Measurements from ENCODE around the gene PCSK5. TPM values are rescaled to one million over a fixed set of nuclear protein-coding genes. Genes with fewer than 3 reads are reported as not detected.

PCSK5 gene
- total and polyA plus RNA-seq, 8 donors = 0.99 to 10.3 (median 4.4) TPM

GRCh38 chr9:76200745-76201144 is 310.3 kb downstream of the PCSK5 start:
- no peak overlapping the region for H3K27ac ChIP-seq
- no peaks in the 10 kb centered on the region for H3K27me3 ChIP-seq
- DNase-seq (no peak), FAIRE-seq (no peak), ATAC-seq (no peak)
- intact Hi-C loops (cut with DNase I) = no loop called here
- no peak overlapping the region for H3K4me3 ChIP-seq
- no peak for TF ChIP-seq CTCF (IDR thresholded peaks at IDR 0.05)
- 89 to 94% methylated on average over 4 of the region's 4 CpGs for WGBS, 2 donors
- H3K9me3 ChIP-seq = no peaks in the 10 kb centered on the region
- no peaks in the 10 kb centered on the region for H3K36me3 ChIP-seq
- no peaks in the 10 kb centered on the region for H3K4me1 ChIP-seq

- peak in 3 of 4 donors; percentile 32 to 46 (median 42) for ATAC-seq
- Histone ChIP-seq H3K27ac (no peak overlapping the region), H3K36me3 (no peaks in the 10 kb centered on the region), H3K4me1 (no peaks in the 10 kb centered on the region), H3K4me3 (no peak overlapping the region), H3K9me3 (no peaks in the 10 kb centered on the region), H3K27me3 (no peaks in the 10 kb centered on the region)
- FAIRE-seq = no peak
- 49 to 60% methylated on average over 3 of the region's 3 CpGs for WGBS, 2 donors
- TF ChIP-seq CTCF (IDR thresholded peaks at IDR 0.05) = no peak
- intact Hi-C loops (cut with DNase I) = no loop called here
- peak in 1 of 6 donors; percentile 16 for DNase-seq
These were observed 312.9 kb downstream of the PCSK5 start for GRCh38 chr9:76203373-76203772.

GRCh38 chr9:76206821-76207220 is 316.3 kb downstream of the PCSK5 start:
- FAIRE-seq (no peak), DNase-seq (no peak), ATAC-seq (no peak)
- H3K4me3 ChIP-seq = no peak overlapping the region
- H3K4me1 ChIP-seq = no peaks in the 10 kb centered on the region
- H3K36me3 ChIP-seq = no peaks in the 10 kb centered on the region
- H3K27ac ChIP-seq = no peak overlapping the region
- no peak for TF ChIP-seq CTCF (IDR thresholded peaks at IDR 0.05)
- 26 to 34% methylated on average over 1 of the region's 1 CpG for WGBS, 2 donors
- intact Hi-C loops (cut with DNase I) = no loop called here
- H3K27me3 ChIP-seq = no peaks in the 10 kb centered on the region
- H3K9me3 ChIP-seq = no peaks in the 10 kb centered on the region

- DNase-seq = no peak
- Histone ChIP-seq H3K4me1 (no peaks in the 10 kb centered on the region), H3K27me3 (no peaks in the 10 kb centered on the region), H3K27ac (no peak overlapping the region), H3K36me3 (no peaks in the 10 kb centered on the region), H3K4me3 (no peak overlapping the region), H3K9me3 (no peaks in the 10 kb centered on the region)
- ATAC-seq = no peak
- FAIRE-seq = no peak
- no peak for TF ChIP-seq CTCF (IDR thresholded peaks at IDR 0.05)
- WGBS, 2 donors = 77 to 91% methylated on average over 3 of the region's 3 CpGs
- intact Hi-C loops (cut with DNase I) = no loop called here
These were observed 323.3 kb downstream of the PCSK5 start for GRCh38 chr9:76213751-76214150.

GRCh38 chr9:76215066-76215465 is 324.6 kb downstream of the PCSK5 start:
- Histone ChIP-seq H3K36me3 (no peaks in the 10 kb centered on the region), H3K4me3 (no peak overlapping the region), H3K9me3 (no peaks in the 10 kb centered on the region), H3K27me3 (no peaks in the 10 kb centered on the region), H3K27ac (no peak overlapping the region), H3K4me1 (no peaks in the 10 kb centered on the region)
- ATAC-seq (peak in 2 of 4 donors; percentile 40 to 41), FAIRE-seq (no peak), DNase-seq (no peak)
- intact Hi-C loops (cut with DNase I) = no loop called here
- TF ChIP-seq CTCF (IDR thresholded peaks at IDR 0.05) = no peak
- 28 to 80% methylated on average over 1 of the region's 1 CpG for WGBS, 2 donors

Data from pancreas (tissue), 10 donors.